Kidney epithelial cell (primary cell): ENCODE results near the gene CYB5D1. TPM values are rescaled to one million over a fixed set of nuclear protein-coding genes. Genes with fewer than 3 reads are reported as not detected.
A peak's percentile ranks its signal among the peaks of the same experiment; 100 is the strongest.

Experiments used
- DNase-seq: peaks from one replicate; pipeline ENCODE4 v3.0.0-alpha.2; 2010; ENCODE audit warnings: low read depth
- H3K27me3 ChIP-seq: 2 replicates; pipeline ENCODE4 v1.6.0; 2011; ENCODE audit warnings: low read length; ENCODE audit not compliant: control insufficient read depth, insufficient read depth
- H3K36me3 ChIP-seq: 2 replicates; pipeline ENCODE4 v1.5.1; 2011; ENCODE audit warnings: low read length; ENCODE audit not compliant: control insufficient read depth, insufficient read depth
- H3K4me3 ChIP-seq: 2 replicates; pipeline ENCODE4 v1.5.1; 2011; ENCODE audit warnings: low read depth, mild to moderate bottlenecking, control low read depth, low read length
- CTCF ChIP-seq: IDR thresholded peaks from 2 replicates; pipeline ENCODE4 v1.5.1; 2011; ENCODE audit warnings: mild to moderate bottlenecking, moderate library complexity, low read length, control low read depth, inconsistent platforms; ENCODE audit not compliant: insufficient read depth, poor library complexity, severe bottlenecking
- total RNA-seq: library from RNA; depleted of rRNA; stranded (reverse); fragments of >200 nt; gene quantifications from 2 replicates; pipeline ENCODE4 v1.2.3, GENCODE V29; 2015

Gene CYB5D1
- total RNA-seq, 1 donor from 2014 or later, result 7.4 TPM

- Histone ChIP-seq H3K27me3 (no peaks in the 10 kb centered on the region), H3K36me3 (peaks cover 2% of the 10 kb centered on the region), H3K4me3 (no peak overlapping the region)
- TF ChIP-seq CTCF, result no peak
- no peak for DNase-seq
Measured at GRCh38 chr17:7840441-7840840, 17.4 kb upstream of the CYB5D1 start.

- DNase-seq, result no peak
- Histone ChIP-seq H3K4me3 (peak overlapping the region; percentile 68), H3K36me3 (peaks cover 2% of the 10 kb centered on the region), H3K27me3 (no peaks in the 10 kb centered on the region)
- no peak for TF ChIP-seq CTCF
Measured at GRCh38 chr17:7840875-7841274, 16.9 kb upstream of the CYB5D1 start.

GRCh38 chr17:7841396-7841914 is 16.3 kb upstream of the CYB5D1 start:
- TF ChIP-seq CTCF, result no peak
- H3K4me3 ChIP-seq, result peak overlapping the region; percentile 68
- DNase-seq, result peak; percentile 43
- peaks cover 2% of the 10 kb centered on the region for H3K36me3 ChIP-seq
- no peaks in the 10 kb centered on the region for H3K27me3 ChIP-seq

- H3K4me3 ChIP-seq, result peak overlapping the region; percentile 68
- TF ChIP-seq CTCF, result no peak
- peaks cover 2% of the 10 kb centered on the region for H3K36me3 ChIP-seq
- DNase-seq, result no peak
- no peaks in the 10 kb centered on the region for H3K27me3 ChIP-seq
Measured at GRCh38 chr17:7841915-7842379, 15.9 kb upstream of the CYB5D1 start.

GRCh38 chr17:7842380-7843256 is 15.2 kb upstream of the CYB5D1 start:
- no peak for TF ChIP-seq CTCF
- Histone ChIP-seq H3K4me3 (peak overlapping the region; percentile 68), H3K36me3 (peaks cover 2% of the 10 kb centered on the region), H3K27me3 (no peaks in the 10 kb centered on the region)
- peak; percentile 73 for DNase-seq
